ENCODE measurements around the gene CAPN15. TPM values are rescaled to one million over a fixed set of nuclear protein-coding genes. Genes with fewer than 3 reads are reported as not detected.

CAPN15 gene
- total RNA-seq, 1 donor, result 43.9 TPM

- TF ChIP-seq CTCF (IDR thresholded peaks at IDR 0.05; ENCODE audit: insufficient read depth, low read length), result no peak
- no peak for DNase-seq (ENCODE audit: low read depth)
- no peak overlapping the region for H3K4me3 ChIP-seq (ENCODE audit: low read depth, low read length)
Observed at GRCh38 chr16:556474-557173, 29.1 kb downstream of the CAPN15 start.

- no peak for DNase-seq (ENCODE audit: low read depth)
- no peak overlapping the region for H3K4me3 ChIP-seq (ENCODE audit: low read depth, low read length)
- TF ChIP-seq CTCF (IDR thresholded peaks at IDR 0.05; ENCODE audit: insufficient read depth, low read length), result no peak
Observed at GRCh38 chr16:557463-558297, 30.2 kb downstream of the CAPN15 start.

GRCh38 chr16:558298-559020 is 30.9 kb downstream of the CAPN15 start:
- no peak for DNase-seq (ENCODE audit: low read depth)
- TF ChIP-seq CTCF (IDR thresholded peaks at IDR 0.05; ENCODE audit: insufficient read depth, low read length), result no peak

GRCh38 chr16:559021-559380 is 31.5 kb downstream of the CAPN15 start:
- TF ChIP-seq CTCF (IDR thresholded peaks at IDR 0.05; ENCODE audit: insufficient read depth, low read length), result no peak
- no peak overlapping the region for H3K4me3 ChIP-seq (ENCODE audit: low read depth, low read length)
- no peak for DNase-seq (ENCODE audit: low read depth)

More at GRCh38 chr16:558298-559020, 30.9 kb downstream of the CAPN15 start:
- H3K4me3 ChIP-seq (ENCODE audit: low read depth, low read length), result no peak overlapping the region

GRCh38 chr16:559411-560203 is 32.1 kb downstream of the CAPN15 start:
- H3K4me3 ChIP-seq (ENCODE audit: low read depth, low read length), result no peak overlapping the region
- TF ChIP-seq CTCF (IDR thresholded peaks at IDR 0.05; ENCODE audit: insufficient read depth, low read length), result no peak
- DNase-seq (ENCODE audit: low read depth), result no peak

- no peak for DNase-seq (ENCODE audit: low read depth)
- no peak for TF ChIP-seq CTCF (IDR thresholded peaks at IDR 0.05; ENCODE audit: insufficient read depth, low read length)
- H3K4me3 ChIP-seq (ENCODE audit: low read depth, low read length), result no peak within 1 kb of the TSS
Observed at GRCh38 chr16:560204-560700, 32.7 kb downstream of the CAPN15 start, which contains the start of gene PRR35. Gene PRR35 (plus strand): TSS chr16:560394. CDS start chr16:563295, 2,901 bp downstream.
